ENCODE results near the gene FPGS.
"Not testable (repeated sequence)": the region's sequence is repeated elsewhere in the genome, so short reads cannot be mapped to it uniquely, and the experiment has no call there.

Gene FPGS, protein sequence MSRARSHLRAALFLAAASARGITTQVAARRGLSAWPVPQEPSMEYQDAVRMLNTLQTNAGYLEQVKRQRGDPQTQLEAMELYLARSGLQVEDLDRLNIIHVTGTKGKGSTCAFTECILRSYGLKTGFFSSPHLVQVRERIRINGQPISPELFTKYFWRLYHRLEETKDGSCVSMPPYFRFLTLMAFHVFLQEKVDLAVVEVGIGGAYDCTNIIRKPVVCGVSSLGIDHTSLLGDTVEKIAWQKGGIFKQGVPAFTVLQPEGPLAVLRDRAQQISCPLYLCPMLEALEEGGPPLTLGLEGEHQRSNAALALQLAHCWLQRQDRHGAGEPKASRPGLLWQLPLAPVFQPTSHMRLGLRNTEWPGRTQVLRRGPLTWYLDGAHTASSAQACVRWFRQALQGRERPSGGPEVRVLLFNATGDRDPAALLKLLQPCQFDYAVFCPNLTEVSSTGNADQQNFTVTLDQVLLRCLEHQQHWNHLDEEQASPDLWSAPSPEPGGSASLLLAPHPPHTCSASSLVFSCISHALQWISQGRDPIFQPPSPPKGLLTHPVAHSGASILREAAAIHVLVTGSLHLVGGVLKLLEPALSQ

DNA sequence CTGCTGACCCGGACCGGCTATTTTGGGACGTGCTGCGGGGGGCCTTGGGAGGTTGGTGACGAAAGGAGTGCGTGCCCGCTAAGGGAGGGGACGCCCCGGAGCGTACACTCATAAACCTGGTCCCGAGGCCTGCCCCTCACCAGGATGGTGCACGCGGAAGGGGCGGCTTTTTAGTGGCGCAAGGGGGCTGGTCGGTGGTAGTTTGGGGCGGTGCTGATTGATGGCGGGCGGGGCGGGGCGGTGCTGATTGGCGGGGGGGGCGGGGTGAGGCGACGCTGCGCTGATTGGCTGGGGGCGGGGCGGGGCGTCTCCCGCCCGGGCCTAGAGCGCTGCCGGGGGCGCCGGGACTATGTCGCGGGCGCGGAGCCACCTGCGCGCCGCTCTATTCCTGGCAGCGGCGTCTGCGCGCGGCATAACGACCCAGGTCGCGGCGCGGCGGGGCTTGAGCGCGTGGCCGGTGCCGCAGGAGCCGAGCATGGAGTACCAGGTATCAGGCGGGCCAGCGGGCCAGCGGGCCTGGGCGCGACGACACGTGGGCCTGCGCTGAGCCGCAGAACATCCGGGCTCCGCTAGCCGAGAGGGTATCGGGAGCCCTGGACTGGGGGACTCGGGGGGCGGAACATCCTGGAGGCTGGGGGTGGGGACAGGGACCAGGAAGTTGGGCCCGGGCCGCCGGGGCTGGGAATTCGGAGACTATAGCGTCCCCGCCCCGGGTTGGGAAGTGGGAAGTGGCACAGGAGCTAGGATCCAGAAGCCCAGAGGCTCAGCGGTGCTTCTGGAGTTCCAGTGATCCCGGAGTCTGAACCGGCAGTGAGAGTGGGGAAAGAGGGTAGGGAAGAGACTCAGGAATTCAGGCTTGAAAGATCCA lies at the start of gene FPGS:
Gene FPGS, plus strand, starts transcription at position 307 of the 868 bp plus-strand sequence. Its CDS starts 43 bp downstream, at position 350.
- peaks cover 6 to 23% of the 10 kb centered on the region in 2 donors for H3K4me1 ChIP-seq (ENCODE audit: control insufficient read depth in 1 of 2, insufficient read depth in 2 of 2, low read length in 2 of 2)
- peak within 1 kb of the TSS; percentile 94 for H3K27ac ChIP-seq (ENCODE audit: low read length)
- H3K27me3 ChIP-seq (ENCODE audit: low read depth, low read length), result no peaks in the 10 kb centered on the region
- peak within 1 kb of the TSS; percentile 76 to 88 for H3K4me3 ChIP-seq (ENCODE audit: low read depth in 1 of 2, low read length in 2 of 2)
- H3K9me3 ChIP-seq (ENCODE audit: control insufficient read depth in 1 of 2, low read length in 2 of 2), result no peaks in the 10 kb centered on the region
- peaks cover 6 to 19% of the 10 kb centered on the region in 2 donors for H3K36me3 ChIP-seq (ENCODE audit: control insufficient read depth in 1 of 2, insufficient read depth in 2 of 2, low read length in 2 of 2)

DNA sequence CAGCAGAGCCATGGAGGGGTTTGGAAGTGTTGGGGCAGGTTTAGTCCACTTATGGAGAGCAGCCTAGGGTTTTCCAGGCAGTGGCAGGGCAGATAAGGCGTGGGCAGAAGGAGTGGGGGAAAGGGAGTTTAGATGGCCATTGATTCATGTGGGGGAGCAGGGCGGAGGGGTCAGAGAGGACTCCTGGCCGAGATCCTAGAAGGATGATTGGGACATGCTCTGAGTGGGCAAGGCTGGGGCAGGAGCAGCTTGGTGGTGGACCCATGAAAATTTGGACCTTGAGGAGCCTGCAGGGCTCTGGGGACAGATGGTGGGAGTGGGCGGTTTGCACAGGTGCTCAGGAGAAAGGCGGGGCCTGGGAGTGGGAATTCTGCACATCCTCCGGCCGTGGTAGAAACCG lies 49.5 kb upstream of the FPGS start:
- H3K36me3 ChIP-seq (ENCODE audit: control insufficient read depth in 1 of 2, insufficient read depth in 2 of 2, low read length in 2 of 2), result peaks cover 0 to 20% of the 10 kb centered on the region in 2 donors

DNA sequence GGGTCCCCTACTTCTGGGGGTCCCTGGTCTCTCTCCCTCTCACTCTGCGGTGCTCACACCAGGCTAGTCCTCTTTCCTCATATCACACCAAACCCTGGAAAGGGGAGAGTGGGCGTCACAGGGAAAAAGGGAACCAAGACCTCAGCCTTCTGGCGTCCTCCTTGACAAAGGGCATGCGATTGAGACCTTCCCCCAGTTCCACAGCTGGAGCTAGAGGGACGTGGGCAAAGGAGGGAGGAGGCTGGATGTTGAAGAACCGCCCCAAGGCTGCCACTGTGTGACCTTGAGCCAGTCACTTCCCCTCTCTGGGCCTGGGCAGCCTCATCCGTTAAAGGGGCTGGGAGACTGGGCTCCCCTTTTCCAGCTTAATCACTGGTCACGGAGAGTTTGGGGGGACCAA lies 49.1 kb upstream of the FPGS start:
- Histone ChIP-seq H3K9me3 (ENCODE audit: control insufficient read depth in 1 of 2, low read length in 2 of 2) (no peaks in the 10 kb centered on the region), H3K27ac (ENCODE audit: low read length) (no peak overlapping the region), H3K4me1 (ENCODE audit: control insufficient read depth in 1 of 2, insufficient read depth in 2 of 2, low read length in 2 of 2) (peaks cover 0 to 7% of the 10 kb centered on the region in 2 donors), H3K27me3 (ENCODE audit: low read depth, low read length) (no peaks in the 10 kb centered on the region), H3K36me3 (ENCODE audit: control insufficient read depth in 1 of 2, insufficient read depth in 2 of 2, low read length in 2 of 2) (peaks cover 0 to 17% of the 10 kb centered on the region in 2 donors), H3K4me3 (ENCODE audit: low read depth in 1 of 2, low read length in 2 of 2) (no peak overlapping the region)

More for the DNA sequence above, 49.5 kb upstream of the FPGS start:
- Histone ChIP-seq H3K4me1 (ENCODE audit: control insufficient read depth in 1 of 2, insufficient read depth in 2 of 2, low read length in 2 of 2) (peaks cover 0 to 7% of the 10 kb centered on the region in 2 donors), H3K9me3 (ENCODE audit: control insufficient read depth in 1 of 2, low read length in 2 of 2) (no peaks in the 10 kb centered on the region), H3K27me3 (ENCODE audit: low read depth, low read length) (no peaks in the 10 kb centered on the region), H3K27ac (ENCODE audit: low read length) (no peak overlapping the region), H3K4me3 (ENCODE audit: low read depth in 1 of 2, low read length in 2 of 2) (no peak overlapping the region)

DNA sequence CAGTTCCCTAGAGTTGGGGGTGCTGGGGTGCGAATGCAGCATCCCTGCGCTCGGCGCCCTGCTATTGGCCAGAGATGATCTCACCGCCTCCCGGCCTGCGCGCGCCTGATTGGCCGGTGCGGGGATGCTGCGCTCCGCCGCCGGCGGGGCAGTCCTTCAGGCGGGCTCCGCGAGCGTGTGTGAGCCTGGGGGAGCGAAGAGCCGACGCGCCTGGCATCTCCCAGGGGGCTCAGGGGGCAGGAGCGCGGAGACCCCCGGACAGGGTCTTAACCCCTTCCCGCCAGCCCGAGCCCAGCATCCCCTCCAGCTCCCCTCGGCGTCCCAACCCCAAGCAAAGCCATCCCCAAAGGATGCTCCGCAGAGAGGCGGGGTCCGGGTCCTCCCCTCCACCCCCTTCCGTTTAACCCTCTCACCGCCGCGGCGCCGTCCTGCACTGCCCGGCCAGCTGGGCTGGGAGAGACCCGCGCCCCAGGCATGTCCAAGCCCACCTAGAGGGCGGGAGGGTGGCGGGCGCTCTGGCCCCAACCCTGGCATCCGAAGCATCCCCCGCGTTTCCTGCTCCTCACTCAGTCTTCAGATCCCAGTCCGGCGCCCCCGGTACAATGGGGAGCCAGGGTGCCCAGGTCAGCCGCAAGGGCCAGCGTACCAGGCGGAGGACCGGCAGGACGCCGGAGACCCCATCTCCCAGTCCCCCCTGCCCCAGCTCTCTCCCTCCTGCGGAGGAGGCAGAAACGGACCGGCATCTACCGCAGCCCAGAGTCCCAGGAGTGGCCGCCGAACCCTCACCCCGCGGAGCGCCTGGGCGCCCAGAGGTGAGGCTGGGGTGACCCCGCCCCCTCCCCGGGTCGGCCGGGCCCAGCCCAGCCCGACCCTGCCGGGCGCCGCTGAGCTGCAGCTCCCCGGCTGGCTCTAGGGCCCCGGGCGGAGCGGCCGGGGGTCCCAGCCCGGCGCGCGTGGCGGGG lies 48.3 kb upstream of the FPGS start:
- Histone ChIP-seq H3K4me1 (ENCODE audit: control insufficient read depth in 1 of 2, insufficient read depth in 2 of 2, low read length in 2 of 2) (peaks cover 0 to 7% of the 10 kb centered on the region in 2 donors), H3K36me3 (ENCODE audit: control insufficient read depth in 1 of 2, insufficient read depth in 2 of 2, low read length in 2 of 2) (peaks cover 0 to 9% of the 10 kb centered on the region in 2 donors), H3K4me3 (ENCODE audit: low read depth in 1 of 2, low read length in 2 of 2) (no peak overlapping the region), H3K9me3 (ENCODE audit: control insufficient read depth in 1 of 2, low read length in 2 of 2) (no peaks in the 10 kb centered on the region), H3K27me3 (ENCODE audit: low read depth, low read length) (no peaks in the 10 kb centered on the region), H3K27ac (ENCODE audit: low read length) (no peak overlapping the region)

DNA sequence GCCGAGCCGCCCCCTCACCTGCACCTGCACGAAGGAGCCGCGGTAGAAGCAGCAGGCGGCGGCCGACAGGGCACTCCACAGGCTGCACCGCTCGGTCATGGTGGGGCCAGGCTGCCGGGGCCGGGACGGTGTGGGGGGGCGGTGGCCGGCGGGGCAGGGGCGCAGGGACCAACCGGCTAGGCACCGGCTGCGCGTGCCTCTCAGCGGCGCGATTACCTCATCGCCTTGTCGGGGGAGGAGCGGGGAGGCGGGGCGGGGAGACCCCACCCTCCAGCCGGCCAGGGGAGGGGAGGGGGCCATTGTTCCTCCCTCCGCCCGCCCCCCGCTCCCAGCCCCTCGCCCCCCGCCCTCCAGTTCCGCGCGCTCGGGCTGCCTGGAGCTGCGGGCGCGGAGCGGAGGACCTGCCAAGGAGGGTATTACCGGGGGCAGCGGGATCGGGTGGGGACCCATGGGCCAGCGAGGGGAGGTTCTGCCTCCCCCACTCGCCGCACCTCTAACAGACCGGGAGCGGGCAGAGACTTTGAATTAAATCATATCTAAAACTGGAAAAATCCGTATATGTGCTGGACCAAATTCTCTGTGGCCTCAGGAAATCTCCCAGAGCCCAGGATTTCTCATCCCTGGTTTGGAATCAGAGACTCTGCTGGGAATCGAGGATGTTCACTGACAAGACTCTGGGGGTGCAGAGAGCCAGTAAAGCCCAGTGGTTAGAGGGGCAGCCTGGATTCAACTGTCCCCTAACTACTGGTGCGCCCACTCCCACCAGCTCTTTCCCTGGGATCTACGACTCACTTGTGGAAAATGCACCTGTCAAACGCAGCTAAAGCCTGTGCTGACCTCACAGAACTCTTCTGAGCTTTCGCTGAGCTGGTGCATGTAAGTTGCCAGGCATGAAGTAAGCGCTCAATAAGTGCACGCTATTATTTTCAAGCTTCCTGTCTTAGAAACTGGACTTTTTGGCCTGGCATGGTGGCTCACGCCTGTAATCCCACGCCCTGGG lies 47.3 kb upstream of the FPGS start:
- no peak overlapping the region for H3K27ac ChIP-seq (ENCODE audit: low read length)
- no peaks in the 10 kb centered on the region for H3K9me3 ChIP-seq (ENCODE audit: control insufficient read depth in 1 of 2, low read length in 2 of 2)
- H3K4me1 ChIP-seq (ENCODE audit: control insufficient read depth in 1 of 2, insufficient read depth in 2 of 2, low read length in 2 of 2), result peaks cover 0 to 7% of the 10 kb centered on the region in 2 donors
- H3K27me3 ChIP-seq (ENCODE audit: low read depth, low read length), result no peaks in the 10 kb centered on the region
- no peak overlapping the region for H3K4me3 ChIP-seq (ENCODE audit: low read depth in 1 of 2, low read length in 2 of 2)
- peaks cover 0 to 4% of the 10 kb centered on the region in 2 donors for H3K36me3 ChIP-seq (ENCODE audit: control insufficient read depth in 1 of 2, insufficient read depth in 2 of 2, low read length in 2 of 2)

DNA sequence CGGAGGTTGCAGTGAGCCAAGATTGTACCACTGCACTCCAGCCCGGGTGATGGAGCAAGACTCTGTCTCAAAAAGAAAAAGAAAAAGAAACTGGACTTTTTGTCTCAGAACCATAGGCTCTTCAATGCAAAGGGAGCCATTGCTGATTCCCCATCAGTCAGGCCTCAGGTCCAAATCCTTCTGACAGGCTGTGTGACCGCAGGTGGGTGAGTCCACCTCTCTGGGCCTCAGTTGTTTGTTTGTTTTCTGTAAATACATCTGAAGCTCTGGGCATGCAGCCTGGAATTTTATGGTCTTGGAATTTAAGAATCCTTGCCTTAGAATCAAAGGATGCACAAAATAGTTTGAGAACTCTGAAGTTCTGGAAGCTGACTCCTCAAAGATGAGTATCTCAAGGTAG lies 46.4 kb upstream of the FPGS start:
- Histone ChIP-seq H3K4me3 (ENCODE audit: low read depth in 1 of 2, low read length in 2 of 2) (no peak overlapping the region), H3K27me3 (ENCODE audit: low read depth, low read length) (no peaks in the 10 kb centered on the region), H3K4me1 (ENCODE audit: control insufficient read depth in 1 of 2, insufficient read depth in 2 of 2, low read length in 2 of 2) (peaks cover 0 to 7% of the 10 kb centered on the region in 2 donors), H3K27ac (ENCODE audit: low read length) (no peak overlapping the region), H3K9me3 (ENCODE audit: control insufficient read depth in 1 of 2, low read length in 2 of 2) (no peaks in the 10 kb centered on the region), H3K36me3 (ENCODE audit: control insufficient read depth in 1 of 2, insufficient read depth in 2 of 2, low read length in 2 of 2) (no peaks in the 10 kb centered on the region)

DNA sequence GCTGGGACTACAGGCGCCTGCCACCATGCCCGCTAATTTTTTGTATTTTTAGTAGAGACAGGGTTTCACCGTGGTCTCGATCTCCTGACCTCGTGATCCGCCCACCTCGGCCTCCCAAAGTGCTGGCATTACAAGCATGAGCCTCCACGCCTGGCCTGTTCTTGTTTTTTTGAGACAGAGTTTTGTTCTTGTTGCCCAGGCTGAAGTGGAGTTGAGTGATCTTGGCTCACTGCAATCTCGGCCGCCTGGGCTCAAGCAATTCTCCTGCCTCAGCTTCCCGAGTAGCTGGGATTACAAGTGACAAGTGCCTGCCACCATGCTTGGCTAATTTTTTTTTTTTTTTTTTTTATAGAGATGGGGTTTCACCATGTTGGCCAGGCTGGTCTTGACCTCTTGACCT lies 45.9 kb upstream of the FPGS start:
- not testable (repeated sequence) for H3K9me3 ChIP-seq (ENCODE audit: control insufficient read depth in 1 of 2, low read length in 2 of 2); H3K27me3 ChIP-seq (ENCODE audit: low read depth, low read length); H3K4me3 ChIP-seq (ENCODE audit: low read depth in 1 of 2, low read length in 2 of 2); H3K4me1 ChIP-seq (ENCODE audit: control insufficient read depth in 1 of 2, insufficient read depth in 2 of 2, low read length in 2 of 2); H3K27ac ChIP-seq (ENCODE audit: low read length); H3K36me3 ChIP-seq (ENCODE audit: control insufficient read depth in 1 of 2, insufficient read depth in 2 of 2, low read length in 2 of 2)

DNA sequence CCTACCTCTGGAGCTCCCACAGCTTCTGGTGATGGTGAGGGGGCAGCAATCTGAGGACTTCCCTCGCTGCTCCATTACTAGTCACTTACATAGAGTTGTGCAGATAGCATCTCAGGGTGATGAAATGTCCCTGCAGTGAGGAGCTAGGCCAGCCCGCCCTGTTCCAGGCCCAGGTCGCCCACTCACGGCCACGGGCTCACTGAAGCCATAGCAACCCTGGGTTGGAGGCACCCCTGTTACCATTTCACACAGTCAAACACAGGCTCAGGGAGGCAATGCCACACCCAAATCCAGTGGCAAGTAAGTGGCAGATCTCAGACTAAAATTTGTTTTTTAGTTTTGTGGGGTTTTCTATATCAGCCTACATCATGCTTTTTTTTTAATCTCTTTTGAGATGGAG lies 43.8 kb upstream of the FPGS start:
- Histone ChIP-seq H3K4me3 (ENCODE audit: low read depth in 1 of 2, low read length in 2 of 2) (no peak overlapping the region), H3K9me3 (ENCODE audit: control insufficient read depth in 1 of 2, low read length in 2 of 2) (no peaks in the 10 kb centered on the region), H3K4me1 (ENCODE audit: control insufficient read depth in 1 of 2, insufficient read depth in 2 of 2, low read length in 2 of 2) (peaks cover 0 to 7% of the 10 kb centered on the region in 2 donors), H3K36me3 (ENCODE audit: control insufficient read depth in 1 of 2, insufficient read depth in 2 of 2, low read length in 2 of 2) (no peaks in the 10 kb centered on the region), H3K27ac (ENCODE audit: low read length) (no peak overlapping the region), H3K27me3 (ENCODE audit: low read depth, low read length) (no peaks in the 10 kb centered on the region)

DNA sequence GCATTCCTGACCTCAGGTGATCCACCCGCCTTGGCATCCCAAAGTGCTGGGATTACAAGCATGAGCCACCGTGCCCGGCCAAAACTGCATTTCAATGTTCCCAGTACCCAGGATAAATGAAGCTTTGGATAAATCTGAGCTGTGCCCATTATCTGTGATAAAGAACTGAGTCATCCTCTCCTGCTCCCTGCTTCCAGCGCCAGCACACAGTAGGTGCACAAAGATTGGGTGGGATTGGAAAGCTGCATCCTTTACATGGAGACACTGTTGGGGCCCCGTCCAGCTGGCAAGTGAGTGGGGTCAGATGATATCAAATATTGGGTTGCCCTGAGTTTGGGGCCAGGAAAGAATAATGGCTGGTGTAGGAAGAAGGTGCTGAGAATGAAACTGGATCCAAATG lies 41.6 kb upstream of the FPGS start:
- no peak overlapping the region for H3K4me3 ChIP-seq (ENCODE audit: low read depth in 1 of 2, low read length in 2 of 2)
- no peaks in the 10 kb centered on the region for H3K36me3 ChIP-seq (ENCODE audit: control insufficient read depth in 1 of 2, insufficient read depth in 2 of 2, low read length in 2 of 2)
- H3K9me3 ChIP-seq (ENCODE audit: control insufficient read depth in 1 of 2, low read length in 2 of 2), result no peaks in the 10 kb centered on the region
- H3K27ac ChIP-seq (ENCODE audit: low read length), result no peak overlapping the region
- H3K4me1 ChIP-seq (ENCODE audit: control insufficient read depth in 1 of 2, insufficient read depth in 2 of 2, low read length in 2 of 2), result no peaks in the 10 kb centered on the region
- no peaks in the 10 kb centered on the region for H3K27me3 ChIP-seq (ENCODE audit: low read depth, low read length)

Data from muscle layer of duodenum (tissue), 2 donors.